GM21526 (cell line): ENCODE results near the gene GBP1.
A peak's percentile ranks its signal among the peaks of the same experiment; 100 is the strongest.
"Not testable (repeated sequence)": the region's sequence is repeated elsewhere in the genome, so short reads cannot be mapped to it uniquely, and the experiment has no call there.

Source experiments
- ATAC-seq: cut with Tn5 transposase; IDR thresholded peaks from one replicate; pipeline ENCODE4 v1.9.1; 2021; ENCODE audit warnings: moderate library complexity; ENCODE audit not compliant: unreplicated experiment, low FRiP score

GBP1 gene

GRCh38 chr1:89060091-89060490 is 4.9 kb downstream of the GBP1 start:
- ATAC-seq = no peak

- ATAC-seq = no peak
These were observed 13.1 kb downstream of the GBP1 start for GRCh38 chr1:89051955-89052312.

GRCh38 chr1:89051300-89051954 is 13.6 kb downstream of the GBP1 start:
- ATAC-seq = no peak

- no peak for ATAC-seq
These were observed 14.4 kb downstream of the GBP1 start for GRCh38 chr1:89050649-89051033.

- not testable (repeated sequence) for ATAC-seq
These were observed 14.9 kb downstream of the GBP1 start for GRCh38 chr1:89049901-89050648.

GRCh38 chr1:89049187-89049586 is 15.8 kb downstream of the GBP1 start:
- ATAC-seq = not testable (repeated sequence)

- no peak for ATAC-seq
These were observed 17.3 kb downstream of the GBP1 start for GRCh38 chr1:89047734-89048133.

GRCh38 chr1:89046318-89047183 is 18.5 kb downstream of the GBP1 start:
- not testable (repeated sequence) for ATAC-seq

GRCh38 chr1:89044970-89045721 is 19.9 kb downstream of the GBP1 start:
- no peak for ATAC-seq

GRCh38 chr1:89043940-89044339 is 21.1 kb downstream of the GBP1 start:
- ATAC-seq = no peak

- no peak for ATAC-seq
These were observed 22.5 kb downstream of the GBP1 start for GRCh38 chr1:89042491-89042890.

- no peak for ATAC-seq
These were observed 23.3 kb downstream of the GBP1 start for GRCh38 chr1:89041721-89042120.

GRCh38 chr1:89041119-89041641 is 23.8 kb downstream of the GBP1 start:
- peak; percentile 88 for ATAC-seq

- no peak for ATAC-seq
These were observed 24.7 kb downstream of the GBP1 start for GRCh38 chr1:89040315-89040626.

- ATAC-seq = no peak
These were observed 27.8 kb downstream of the GBP1 start for GRCh38 chr1:89037186-89037585.

GRCh38 chr1:89035080-89035479 is 29.9 kb downstream of the GBP1 start:
- no peak for ATAC-seq

GRCh38 chr1:89034004-89034403 is 31.0 kb downstream of the GBP1 start:
- ATAC-seq = not testable (repeated sequence)

- not testable (repeated sequence) for ATAC-seq
These were observed 36.0 kb downstream of the GBP1 start for GRCh38 chr1:89029051-89029450.

GRCh38 chr1:89025928-89026327 is 39.1 kb downstream of the GBP1 start:
- ATAC-seq = no peak

GRCh38 chr1:89023026-89023425 is 42.0 kb downstream of the GBP1 start:
- ATAC-seq = no peak
